ENCODE results near the gene STXBP2. TPM values are rescaled to one million over a fixed set of nuclear protein-coding genes. Genes with fewer than 3 reads are reported as not detected.

Gene STXBP2
- total RNA-seq, 1 donor from 2014 or later, result 32.8 TPM

DNA sequence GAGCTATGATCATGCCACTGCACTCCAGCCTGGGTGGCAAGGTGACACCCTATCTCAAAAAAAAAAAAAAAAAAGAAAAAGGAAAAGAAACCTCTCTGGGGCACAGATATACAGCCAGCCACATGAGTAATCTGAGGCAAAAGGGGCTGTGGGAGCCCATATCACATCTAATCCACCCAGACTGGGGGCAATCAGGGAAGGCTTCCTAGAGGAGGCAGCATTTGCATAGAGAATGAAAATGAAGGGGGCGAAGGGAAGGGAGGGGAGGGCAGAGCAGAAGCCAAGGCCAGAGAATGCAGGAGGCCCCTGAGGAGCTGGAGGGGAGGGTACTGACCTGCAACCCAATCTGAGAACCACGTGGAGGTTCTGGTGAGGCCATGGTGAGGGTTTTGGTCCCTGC lies 13.2 kb downstream of the STXBP2 start:
- Mint-ChIP-seq H3K9me3 (ENCODE audit: unreplicated experiment) (peaks cover 8% of the 10 kb centered on the region), H3K4me1 (ENCODE audit: low read depth, unreplicated experiment) (peaks cover 9% of the 10 kb centered on the region), H3K27me3 (ENCODE audit: unreplicated experiment) (peaks cover 14% of the 10 kb centered on the region), H3K4me3 (ENCODE audit: unreplicated experiment) (no peak overlapping the region), H3K27ac (ENCODE audit: unreplicated experiment) (no peak overlapping the region), H3K36me3 (ENCODE audit: unreplicated experiment) (peaks cover 4% of the 10 kb centered on the region)
- TF ChIP-seq, protein P1, sequence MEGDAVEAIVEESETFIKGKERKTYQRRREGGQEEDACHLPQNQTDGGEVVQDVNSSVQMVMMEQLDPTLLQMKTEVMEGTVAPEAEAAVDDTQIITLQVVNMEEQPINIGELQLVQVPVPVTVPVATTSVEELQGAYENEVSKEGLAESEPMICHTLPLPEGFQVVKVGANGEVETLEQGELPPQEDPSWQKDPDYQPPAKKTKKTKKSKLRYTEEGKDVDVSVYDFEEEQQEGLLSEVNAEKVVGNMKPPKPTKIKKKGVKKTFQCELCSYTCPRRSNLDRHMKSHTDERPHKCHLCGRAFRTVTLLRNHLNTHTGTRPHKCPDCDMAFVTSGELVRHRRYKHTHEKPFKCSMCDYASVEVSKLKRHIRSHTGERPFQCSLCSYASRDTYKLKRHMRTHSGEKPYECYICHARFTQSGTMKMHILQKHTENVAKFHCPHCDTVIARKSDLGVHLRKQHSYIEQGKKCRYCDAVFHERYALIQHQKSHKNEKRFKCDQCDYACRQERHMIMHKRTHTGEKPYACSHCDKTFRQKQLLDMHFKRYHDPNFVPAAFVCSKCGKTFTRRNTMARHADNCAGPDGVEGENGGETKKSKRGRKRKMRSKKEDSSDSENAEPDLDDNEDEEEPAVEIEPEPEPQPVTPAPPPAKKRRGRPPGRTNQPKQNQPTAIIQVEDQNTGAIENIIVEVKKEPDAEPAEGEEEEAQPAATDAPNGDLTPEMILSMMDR (IDR thresholded peaks at IDR 0.05; ENCODE audit: partially characterized antibody, unreplicated experiment), result no peak
- DNase-seq, result no peak

DNA sequence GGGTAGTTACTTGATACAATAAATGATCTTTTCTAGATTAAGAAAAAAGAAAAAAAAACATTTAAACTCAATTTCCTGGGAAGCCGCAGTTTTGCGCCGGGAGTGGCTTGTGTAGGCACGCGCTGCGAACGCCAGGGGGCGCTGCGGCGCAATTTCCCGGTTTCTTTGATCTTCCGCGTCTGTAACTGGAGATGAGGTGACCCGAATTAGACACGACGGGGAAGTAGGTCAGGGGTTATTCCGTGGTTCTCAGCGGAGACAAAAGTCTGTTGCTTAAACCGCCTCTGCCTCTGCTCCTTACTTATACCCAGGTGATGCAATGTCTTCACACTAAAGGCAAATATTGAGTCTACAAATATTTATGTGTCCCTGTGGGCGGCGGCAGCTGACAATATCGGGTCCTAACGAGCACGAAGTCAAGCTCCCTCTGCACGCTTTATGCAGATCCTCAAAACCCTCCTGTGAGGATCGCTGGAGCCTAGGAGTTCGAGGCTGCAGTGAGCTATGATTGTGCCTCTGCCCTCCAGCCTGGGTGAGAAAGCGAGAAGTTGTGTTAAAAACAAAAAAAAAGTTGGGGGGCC lies 15.2 kb downstream of the STXBP2 start:
- DNase-seq, result peak; percentile 89
- peaks cover 4% of the 10 kb centered on the region for H3K36me3 Mint-ChIP-seq (ENCODE audit: unreplicated experiment)
- peak overlapping the region; percentile 52 for H3K4me3 Mint-ChIP-seq (ENCODE audit: unreplicated experiment)
- H3K9me3 Mint-ChIP-seq (ENCODE audit: unreplicated experiment), result peaks cover 8% of the 10 kb centered on the region
- H3K27me3 Mint-ChIP-seq (ENCODE audit: unreplicated experiment), result peaks cover 11% of the 10 kb centered on the region
- H3K27ac Mint-ChIP-seq (ENCODE audit: unreplicated experiment), result peak overlapping the region; percentile 48
- TF ChIP-seq, protein P1 (IDR thresholded peaks at IDR 0.05; ENCODE audit: partially characterized antibody, unreplicated experiment), result peak; percentile 99
- H3K4me1 Mint-ChIP-seq (ENCODE audit: low read depth, unreplicated experiment), result peaks cover 6% of the 10 kb centered on the region

DNA sequence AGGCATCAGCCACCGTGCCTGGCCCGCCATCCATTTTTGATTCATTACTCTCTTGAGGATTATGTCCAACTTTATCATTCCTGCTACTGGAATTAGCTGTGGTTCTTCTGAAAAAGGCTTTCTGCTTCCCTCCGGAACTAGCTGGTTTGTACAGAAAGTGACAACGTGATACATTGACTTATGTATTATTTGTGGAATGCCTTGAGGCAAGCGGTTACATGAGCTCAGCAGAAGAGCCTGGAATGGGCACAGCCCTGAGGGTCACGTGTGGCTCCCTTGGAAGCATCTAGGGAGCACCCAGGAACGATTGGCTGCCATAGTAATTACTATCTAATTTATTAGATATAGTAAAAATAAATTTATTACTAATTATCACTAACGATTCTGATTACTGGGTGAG lies 17.5 kb downstream of the STXBP2 start:
- no peak for DNase-seq
- Mint-ChIP-seq H3K27me3 (ENCODE audit: unreplicated experiment) (peaks cover 11% of the 10 kb centered on the region), H3K36me3 (ENCODE audit: unreplicated experiment) (peaks cover 4% of the 10 kb centered on the region), H3K4me3 (ENCODE audit: unreplicated experiment) (no peak overlapping the region), H3K27ac (ENCODE audit: unreplicated experiment) (no peak overlapping the region), H3K4me1 (ENCODE audit: low read depth, unreplicated experiment) (peaks cover 6% of the 10 kb centered on the region), H3K9me3 (ENCODE audit: unreplicated experiment) (peaks cover 8% of the 10 kb centered on the region)
- TF ChIP-seq, protein P1 (IDR thresholded peaks at IDR 0.05; ENCODE audit: partially characterized antibody, unreplicated experiment), result no peak

DNA sequence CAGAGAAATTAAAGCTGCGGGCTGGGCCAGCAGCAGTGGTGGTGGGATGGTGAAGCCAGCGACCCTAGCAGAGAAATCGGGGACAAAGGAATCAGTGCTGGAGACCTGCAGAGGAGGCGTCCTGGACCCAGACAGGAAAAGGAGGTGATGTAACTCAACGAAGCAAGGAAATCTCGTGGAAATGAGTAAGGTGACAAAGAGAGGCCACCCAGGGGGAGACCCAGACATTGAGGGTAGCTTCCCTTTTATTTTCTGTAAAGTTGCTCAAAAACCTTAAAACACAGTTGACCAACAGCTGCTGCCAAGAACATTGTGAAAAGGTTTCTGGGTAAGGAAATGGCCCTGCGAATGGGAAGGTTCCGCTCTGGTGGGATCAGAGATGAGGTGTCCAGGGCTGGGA lies 18.7 kb downstream of the STXBP2 start:
- TF ChIP-seq, protein P1 (IDR thresholded peaks at IDR 0.05; ENCODE audit: partially characterized antibody, unreplicated experiment), result no peak
- DNase-seq, result no peak
- Mint-ChIP-seq H3K4me3 (ENCODE audit: unreplicated experiment) (no peak overlapping the region), H3K4me1 (ENCODE audit: low read depth, unreplicated experiment) (peaks cover 6% of the 10 kb centered on the region), H3K9me3 (ENCODE audit: unreplicated experiment) (peaks cover 8% of the 10 kb centered on the region), H3K27ac (ENCODE audit: unreplicated experiment) (no peak overlapping the region), H3K27me3 (ENCODE audit: unreplicated experiment) (peaks cover 9% of the 10 kb centered on the region), H3K36me3 (ENCODE audit: unreplicated experiment) (peaks cover 4% of the 10 kb centered on the region)

DNA sequence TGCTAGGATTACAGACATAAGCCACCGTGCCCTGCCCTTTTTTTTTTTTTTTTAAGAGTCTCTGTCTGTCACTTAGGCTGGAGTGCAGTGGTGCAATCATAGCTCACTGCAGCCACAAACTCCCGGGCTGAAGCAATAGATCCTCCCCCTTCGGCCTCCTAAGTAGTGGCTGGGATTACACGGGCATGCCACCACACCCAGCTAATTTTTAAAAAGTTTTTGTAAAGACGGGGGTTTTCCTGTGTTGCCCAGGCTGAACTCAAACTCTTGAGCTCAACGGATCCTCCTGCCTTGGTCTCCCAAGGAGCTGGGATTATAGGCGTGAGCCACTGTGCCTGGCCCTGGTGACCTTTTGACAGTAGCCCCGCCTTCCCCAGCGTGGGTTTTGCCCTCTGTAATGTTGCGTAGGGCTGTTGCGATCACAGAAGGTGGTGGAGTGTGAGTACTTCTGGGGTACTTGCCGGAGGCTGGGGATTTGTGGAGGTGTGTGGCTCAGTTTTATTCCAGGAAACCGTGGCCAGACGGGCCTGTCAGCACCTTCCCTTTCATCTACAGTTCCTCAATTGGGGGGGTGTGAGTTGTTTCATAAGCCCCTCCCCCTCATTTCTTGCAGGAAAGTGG lies 20.3 kb downstream of the STXBP2 start:
- Mint-ChIP-seq H3K9me3 (ENCODE audit: unreplicated experiment) (peaks cover 6% of the 10 kb centered on the region), H3K36me3 (ENCODE audit: unreplicated experiment) (peaks cover 4% of the 10 kb centered on the region), H3K4me3 (ENCODE audit: unreplicated experiment) (no peak overlapping the region), H3K4me1 (ENCODE audit: low read depth, unreplicated experiment) (peaks cover 5% of the 10 kb centered on the region), H3K27me3 (ENCODE audit: unreplicated experiment) (peaks cover 7% of the 10 kb centered on the region), H3K27ac (ENCODE audit: unreplicated experiment) (no peak overlapping the region)
- TF ChIP-seq, protein P1 (IDR thresholded peaks at IDR 0.05; ENCODE audit: partially characterized antibody, unreplicated experiment), result no peak
- DNase-seq, result no peak

All from glutamatergic neuron (in vitro differentiated cells).